ENCODE measurements around the gene YJEFN3.

YJEFN3 gene

DNA sequence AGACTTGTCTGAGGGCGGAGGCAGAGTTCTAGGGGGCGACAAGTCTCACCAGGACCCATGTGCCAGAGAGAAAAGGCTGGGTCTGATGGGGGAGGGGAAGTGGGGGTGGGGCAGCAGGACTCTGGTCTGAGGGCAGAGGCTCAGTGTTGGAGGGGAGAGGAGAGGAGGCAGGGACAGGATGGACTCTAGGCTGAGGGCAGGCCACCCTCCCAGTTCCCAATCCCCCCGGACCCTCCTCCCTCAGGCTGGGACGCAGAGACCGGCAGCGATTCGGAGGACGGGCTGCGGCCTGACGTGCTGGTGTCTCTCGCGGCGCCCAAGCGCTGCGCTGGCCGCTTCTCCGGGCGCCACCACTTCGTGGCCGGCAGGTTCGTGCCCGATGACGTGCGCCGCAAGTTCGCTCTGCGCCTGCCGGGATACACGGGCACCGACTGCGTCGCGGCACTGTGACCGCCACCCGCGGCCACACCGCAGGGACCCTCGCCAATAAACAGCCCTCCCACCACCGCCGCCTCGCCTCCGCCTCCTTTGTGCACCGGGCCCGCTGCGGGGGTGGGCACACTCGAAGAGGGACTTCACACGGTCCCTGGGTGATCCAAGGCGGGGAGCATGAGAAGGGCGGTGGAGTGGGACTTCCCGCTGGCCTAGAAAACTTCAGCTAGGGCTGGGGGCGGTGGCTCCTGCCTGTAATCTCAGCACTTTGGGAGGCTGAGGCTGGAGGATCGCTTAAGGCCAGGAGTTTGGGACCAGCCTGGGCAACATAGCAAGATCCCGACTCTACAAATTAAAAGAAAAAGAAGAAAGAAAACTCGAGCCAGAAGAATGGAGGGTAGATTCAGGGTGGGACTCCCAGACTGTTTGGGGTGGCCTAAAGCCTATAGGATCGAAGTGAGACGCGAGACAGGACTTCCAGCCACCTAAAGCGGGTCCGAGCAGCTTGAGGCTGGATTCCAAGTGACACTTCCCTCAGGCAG is 8.7 kb downstream of the YJEFN3 start:
- TF ChIP-seq, protein P1, sequence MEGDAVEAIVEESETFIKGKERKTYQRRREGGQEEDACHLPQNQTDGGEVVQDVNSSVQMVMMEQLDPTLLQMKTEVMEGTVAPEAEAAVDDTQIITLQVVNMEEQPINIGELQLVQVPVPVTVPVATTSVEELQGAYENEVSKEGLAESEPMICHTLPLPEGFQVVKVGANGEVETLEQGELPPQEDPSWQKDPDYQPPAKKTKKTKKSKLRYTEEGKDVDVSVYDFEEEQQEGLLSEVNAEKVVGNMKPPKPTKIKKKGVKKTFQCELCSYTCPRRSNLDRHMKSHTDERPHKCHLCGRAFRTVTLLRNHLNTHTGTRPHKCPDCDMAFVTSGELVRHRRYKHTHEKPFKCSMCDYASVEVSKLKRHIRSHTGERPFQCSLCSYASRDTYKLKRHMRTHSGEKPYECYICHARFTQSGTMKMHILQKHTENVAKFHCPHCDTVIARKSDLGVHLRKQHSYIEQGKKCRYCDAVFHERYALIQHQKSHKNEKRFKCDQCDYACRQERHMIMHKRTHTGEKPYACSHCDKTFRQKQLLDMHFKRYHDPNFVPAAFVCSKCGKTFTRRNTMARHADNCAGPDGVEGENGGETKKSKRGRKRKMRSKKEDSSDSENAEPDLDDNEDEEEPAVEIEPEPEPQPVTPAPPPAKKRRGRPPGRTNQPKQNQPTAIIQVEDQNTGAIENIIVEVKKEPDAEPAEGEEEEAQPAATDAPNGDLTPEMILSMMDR (IDR thresholded peaks at IDR 0.05; ENCODE audit: low read length) = no peak
- TF ChIP-seq EZH2 (IDR thresholded peaks at IDR 0.05; ENCODE audit: borderline replicate concordance, low read length) = no peak
- peak overlapping the region; percentile 48 for H3K4me3 ChIP-seq (ENCODE audit: low read depth, low read length, poor library complexity, severe bottlenecking)
- H3K79me2 ChIP-seq (ENCODE audit: insufficient read depth, low read length) = no peaks in the 10 kb centered on the region
- H3K4me1 ChIP-seq (ENCODE audit: insufficient read depth, low read length, severe bottlenecking) = peaks cover 15% of the 10 kb centered on the region
- no peaks in the 10 kb centered on the region for H3K9me3 ChIP-seq (ENCODE audit: low read length)
- H3K36me3 ChIP-seq (ENCODE audit: insufficient read depth, low read length) = no peaks in the 10 kb centered on the region; the same call in none of the 2 replicates
- no peaks in the 10 kb centered on the region for H3F3A ChIP-seq (ENCODE audit: insufficient read depth, low read length)
- peak overlapping the region; percentile 60 for H3K4me2 ChIP-seq (ENCODE audit: low read length)
- H3K9me2 ChIP-seq (ENCODE audit: low read depth, low read length) = no peaks in the 10 kb centered on the region
- no peak overlapping the region for H2AFZ ChIP-seq (ENCODE audit: low read length)
- H4K20me1 ChIP-seq (ENCODE audit: insufficient read depth, low read length) = no peaks in the 10 kb centered on the region
- H3K27ac ChIP-seq (ENCODE audit: low read depth, low read length, poor library complexity, severe bottlenecking) = no peak overlapping the region
- no peaks in the 10 kb centered on the region for H3K27me3 ChIP-seq (ENCODE audit: insufficient read depth, low read length)
- H3K9ac ChIP-seq (ENCODE audit: low read length) = no peak overlapping the region

DNA sequence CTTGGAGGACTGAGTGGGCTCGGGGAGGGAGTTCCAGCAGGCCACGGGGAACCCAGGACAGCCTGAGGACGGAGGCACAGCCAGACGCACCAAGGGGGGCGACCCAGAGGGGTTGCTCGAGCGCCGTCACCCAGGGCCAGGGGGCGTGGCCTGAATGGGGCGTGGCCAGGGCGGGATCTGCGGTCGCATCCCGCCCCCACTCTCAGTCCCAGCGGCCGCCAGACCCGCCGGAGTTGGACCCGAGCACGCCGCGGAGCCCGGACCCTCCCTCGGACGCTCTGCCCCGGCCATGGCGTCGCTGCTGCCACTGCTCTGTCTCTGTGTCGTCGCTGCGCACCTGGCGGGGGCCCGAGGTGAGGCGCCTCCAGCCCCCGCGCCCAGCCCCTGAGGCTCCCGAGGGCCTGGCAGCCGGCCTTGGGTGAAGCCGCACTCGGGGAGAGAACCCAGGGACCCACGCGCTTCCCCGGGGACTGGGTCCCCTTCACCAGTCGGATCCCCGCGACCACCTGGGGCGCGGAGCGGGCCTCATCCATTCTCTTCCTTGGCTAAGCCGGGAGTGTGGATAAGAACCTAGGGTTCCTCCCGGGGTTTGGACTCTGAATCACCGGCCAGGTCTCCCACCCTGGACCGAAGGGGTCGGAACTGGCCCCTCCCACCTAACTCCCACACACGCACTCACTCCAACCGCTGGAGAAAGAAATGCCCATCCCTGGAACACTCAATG is 9.5 kb downstream of the YJEFN3 start, which contains the start of gene CILP2:
TSS of gene CILP2 (plus strand) at position 205 of the 724 bp plus-strand sequence. CDS start at position 290, 85 bp downstream.
- no peaks in the 10 kb centered on the region for H4K20me1 ChIP-seq (ENCODE audit: insufficient read depth, low read length)
- H3K36me3 ChIP-seq (ENCODE audit: insufficient read depth, low read length) = no peaks in the 10 kb centered on the region; the same call in none of the 2 replicates
- no peaks in the 10 kb centered on the region for H3K9me2 ChIP-seq (ENCODE audit: low read depth, low read length)
- no peaks in the 10 kb centered on the region for H3K9me3 ChIP-seq (ENCODE audit: low read length)
- H3F3A ChIP-seq (ENCODE audit: insufficient read depth, low read length) = no peaks in the 10 kb centered on the region
- TF ChIP-seq, protein P1 (IDR thresholded peaks at IDR 0.05; ENCODE audit: low read length) = 0 out of 2 replicates have a peak, but pooled peaks have one; percentile 6
- no peak for TF ChIP-seq EZH2 (IDR thresholded peaks at IDR 0.05; ENCODE audit: borderline replicate concordance, low read length)
- H3K4me2 ChIP-seq (ENCODE audit: low read length) = peak within 1 kb of the TSS; percentile 60
- no peaks in the 10 kb centered on the region for H3K27me3 ChIP-seq (ENCODE audit: insufficient read depth, low read length)
- peak within 1 kb of the TSS; percentile 48 for H3K4me3 ChIP-seq (ENCODE audit: low read depth, low read length, poor library complexity, severe bottlenecking)
- peaks cover 10% of the 10 kb centered on the region for H3K4me1 ChIP-seq (ENCODE audit: insufficient read depth, low read length, severe bottlenecking)
- no peak within 1 kb of the TSS for H3K27ac ChIP-seq (ENCODE audit: low read depth, low read length, poor library complexity, severe bottlenecking)
- no peak within 1 kb of the TSS; the same call in 1 of the 2 replicates for H3K9ac ChIP-seq (ENCODE audit: low read length)
- H2AFZ ChIP-seq (ENCODE audit: low read length) = no peak within 1 kb of the TSS
- no peaks in the 10 kb centered on the region for H3K79me2 ChIP-seq (ENCODE audit: insufficient read depth, low read length)

DNA sequence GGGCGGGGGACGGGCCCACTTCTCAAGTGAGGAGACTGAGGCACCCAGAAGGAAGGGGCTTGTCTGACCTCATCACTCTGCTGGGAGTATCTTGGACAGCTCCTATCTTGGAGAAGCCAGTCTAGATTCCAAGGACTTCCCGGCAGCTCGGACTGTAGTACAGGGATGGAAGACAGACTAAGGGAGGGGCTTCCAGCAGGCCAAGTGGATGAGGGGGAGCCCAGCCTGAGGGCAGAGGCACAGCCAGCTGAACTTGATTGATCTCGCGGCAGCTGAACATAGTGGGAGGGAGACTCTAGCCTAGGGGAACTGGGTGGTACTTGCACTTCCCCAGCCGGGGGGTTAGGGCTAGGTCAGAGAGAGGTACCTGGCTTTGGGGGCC is 10.1 kb downstream of the YJEFN3 start:
- Histone ChIP-seq H3K4me1 (ENCODE audit: insufficient read depth, low read length, severe bottlenecking) (peaks cover 10% of the 10 kb centered on the region), H3K9ac (ENCODE audit: low read length) (no peak overlapping the region; the same call in 1 of the 2 replicates), H3K79me2 (ENCODE audit: insufficient read depth, low read length) (no peaks in the 10 kb centered on the region), H3K4me2 (ENCODE audit: low read length) (peak overlapping the region; percentile 60), H3K9me2 (ENCODE audit: low read depth, low read length) (no peaks in the 10 kb centered on the region), H3F3A (ENCODE audit: insufficient read depth, low read length) (no peaks in the 10 kb centered on the region), H3K27me3 (ENCODE audit: insufficient read depth, low read length) (no peaks in the 10 kb centered on the region), H3K27ac (ENCODE audit: low read depth, low read length, poor library complexity, severe bottlenecking) (no peak overlapping the region), H3K9me3 (ENCODE audit: low read length) (no peaks in the 10 kb centered on the region), H4K20me1 (ENCODE audit: insufficient read depth, low read length) (no peaks in the 10 kb centered on the region), H3K36me3 (ENCODE audit: insufficient read depth, low read length) (no peaks in the 10 kb centered on the region; the same call in none of the 2 replicates), H2AFZ (ENCODE audit: low read length) (no peak overlapping the region), H3K4me3 (ENCODE audit: low read depth, low read length, poor library complexity, severe bottlenecking) (peak overlapping the region; percentile 48)
- TF ChIP-seq, protein P1 (IDR thresholded peaks at IDR 0.05; ENCODE audit: low read length) = no peak

All from OCI-LY1 (cell line).